ENCODE measurements around the gene MSANTD1. TPM values are rescaled to one million over a fixed set of nuclear protein-coding genes. Genes with fewer than 3 reads are reported as not detected.

MSANTD1 gene
- total and polyA plus RNA-seq, 2 donors (not counting 3 experiments of a cell fraction or from before 2014, with no cell fraction given) = 0.14 to 1.2 TPM

- H3K79me2 ChIP-seq (ENCODE audit: control insufficient read depth, insufficient read depth, low read length) = no peaks in the 10 kb centered on the region
- H3K27ac ChIP-seq (ENCODE audit: insufficient read depth, low read depth, low read length) = no peak overlapping the region
- H3K27me3 ChIP-seq (ENCODE audit: control insufficient read depth in 2 of 2, insufficient read depth in 2 of 2, low read length in 2 of 2) = no peaks in the 10 kb centered on the region
- H3K9ac ChIP-seq (replicated peaks; ENCODE audit: extremely low read depth, insufficient read depth, low read length) = no peak overlapping the region
- H4K20me1 ChIP-seq (replicated peaks; ENCODE audit: control insufficient read depth, extremely low read depth, insufficient read depth, low read length) = no peaks in the 10 kb centered on the region
- no peaks in the 10 kb centered on the region for H3K9me3 ChIP-seq (replicated peaks; ENCODE audit: control insufficient read depth, insufficient read depth, low read length)
- dilution Hi-C loops (cut with MboI; ENCODE audit: extremely low pct_ligation_motif_present, low sequenced_read_pairs) (no loop called here), intact Hi-C loops (cut with micrococcal nuclease) (loop anchor here (10.0 kb wide), 1 partner anchor 184 kb away; no protein-coding TSS in a partner anchor)
- POLR2A ChIA-PET = no interaction called here
- H3K4me3 ChIP-seq (replicated peaks in 1 of 3; ENCODE audit: insufficient read depth in 1 of 3, low read depth in 1 of 3, low read length in 3 of 3) = no peak overlapping the region
- H3K9me1 ChIP-seq (replicated peaks; ENCODE audit: control insufficient read depth, extremely low read depth, insufficient read depth, low read length) = no peaks in the 10 kb centered on the region
- no peak for FAIRE-seq
- no peak overlapping the region for H3K4me2 ChIP-seq (ENCODE audit: insufficient read depth, low read length)
- CTCF ChIA-PET = interaction anchor here (1.2 to 1.7 kb wide), 2 partner anchors 202 to 240 kb away, joined by 3 to 4 read pairs; no protein-coding TSS in a partner anchor
- DNase-seq (ENCODE audit: low read depth, low spot score) = no peak
- H3K4me1 ChIP-seq (ENCODE audit: control insufficient read depth, extremely low read depth, insufficient read depth, low read length) = no peaks in the 10 kb centered on the region
- peaks cover 2 to 17% of the 10 kb centered on the region in 2 experiments for H3K36me3 ChIP-seq (ENCODE audit: control insufficient read depth in 2 of 2, extremely low read depth in 1 of 2, insufficient read depth in 2 of 2, low read length in 2 of 2)
- BruUV-seq (replicated peaks) = no TSS peak
- no peak overlapping the region for H2AFZ ChIP-seq (ENCODE audit: low read depth, low read length)
- TF ChIP-seq FOS (IDR thresholded peaks at IDR 0.05; ENCODE audit: borderline replicate concordance, insufficient read depth, low read length) (no peak), POLR2AphosphoS5 (IDR thresholded peaks at IDR 0.05; ENCODE audit: insufficient read depth, low read depth, low read length) (no peak), CTCF (IDR thresholded peaks at IDR 0.05; ENCODE audit: extremely low read depth in 1 of 2, insufficient read depth in 1 of 2, low read depth in 1 of 2, low read length in 2 of 2) (no peak), MYC (IDR thresholded peaks at IDR 0.05; ENCODE audit: low read depth, low read length) (no peak), MAX (IDR thresholded peaks at IDR 0.05; ENCODE audit: insufficient read depth, insufficient read length) (no peak), EZH2 (IDR thresholded peaks at IDR 0.05; ENCODE audit: borderline replicate concordance, low read depth, low read length, severe bottlenecking) (no peak), POLR2A (IDR thresholded peaks at IDR 0.05; ENCODE audit: low read depth, low read length) (no peak), JUN (IDR thresholded peaks at IDR 0.05; ENCODE audit: borderline replicate concordance, insufficient read depth, insufficient read length, low read depth) (no peak), GATA2 (IDR thresholded peaks at IDR 0.05; ENCODE audit: insufficient read depth, insufficient read length, low read depth, low read length) (no peak)
Observed at GRCh38 chr4:3240936-3241522, 7.9 kb upstream of the MSANTD1 start.
